Neural cell (in vitro differentiated cells): ENCODE results near the gene RAB1A. TPM values are rescaled to one million over a fixed set of nuclear protein-coding genes. Genes with fewer than 3 reads are reported as not detected.

Source experiments
- H2AFZ ChIP-seq: fragments of 200-600, 300-800 bp; sonication (generic), shearing (Covaris generic); 2 replicates; pipeline ENCODE4 v1.6.0; 2014; ENCODE audit warnings: low read depth, mild to moderate bottlenecking, antibody characterized with exemption, low read length, moderate library complexity
- H3F3A ChIP-seq: fragments of 200-600 bp; shearing (Covaris generic); 2 replicates; pipeline ENCODE4 v1.6.1; 2016; ENCODE audit warnings: mild to moderate bottlenecking, moderate library complexity, mixed read lengths, antibody characterized with exemption, low read length; ENCODE audit not compliant: insufficient read depth, poor library complexity, severe bottlenecking
- H3K27ac ChIP-seq: fragments of 200-600, 300-800 bp; sonication (generic), shearing (Covaris generic); 2 replicates; pipeline ENCODE4 v1.5.1; 2014; ENCODE audit warnings: mild to moderate bottlenecking, low read length, moderate library complexity
- H3K27me3 ChIP-seq: fragments of 300-800, 200-600 bp; sonication (generic), shearing (Covaris generic); 2 replicates; pipeline ENCODE4 v1.6.0; 2014; ENCODE audit warnings: mild to moderate bottlenecking, low read depth, low read length, moderate library complexity; ENCODE audit not compliant: insufficient read depth
- H3K36me3 ChIP-seq: fragments of 300-800, 200-600 bp; sonication (generic), shearing (Covaris generic); 2 replicates; pipeline ENCODE4 v1.5.1; 2014; ENCODE audit warnings: mild to moderate bottlenecking, antibody characterized with exemption, low read length, moderate library complexity; ENCODE audit not compliant: insufficient read depth
- H3K4me2 ChIP-seq: fragments of 300-800, 200-600 bp; sonication (generic), shearing (Covaris generic); 2 replicates; pipeline ENCODE4 v1.6.0; 2014; ENCODE audit warnings: mild to moderate bottlenecking, low read length
- H3K4me3 ChIP-seq: fragments of 300-800, 200-600 bp; sonication (generic), shearing (Covaris generic); 2 replicates; pipeline ENCODE4 v1.5.1; 2014; ENCODE audit warnings: mild to moderate bottlenecking, low read length, moderate library complexity
- H3K79me2 ChIP-seq: fragments of 200-600 bp; shearing (Covaris generic); replicated peaks from 2 replicates; pipeline ENCODE4 v1.6.0; 2014; ENCODE audit warnings: mild to moderate bottlenecking, low read length, moderate library complexity; ENCODE audit not compliant: insufficient read depth
- H3K9ac ChIP-seq: fragments of 300-800, 200-600 bp; sonication (generic), shearing (Covaris generic); 2 replicates; pipeline ENCODE4 v1.6.1; 2016; ENCODE audit warnings: mild to moderate bottlenecking, low read length, mixed read lengths
- H3K9me2 ChIP-seq: fragments of 200-600 bp; shearing (Covaris generic); 2 replicates; pipeline ENCODE4 v1.6.1; 2016; ENCODE audit warnings: mild to moderate bottlenecking, low read length, mixed read lengths; ENCODE audit not compliant: insufficient read depth
- H3K9me3 ChIP-seq: fragments of 200-600, 300-800 bp; sonication (generic), shearing (Covaris generic); 2 replicates; pipeline ENCODE4 v1.6.1; 2016; ENCODE audit warnings: mild to moderate bottlenecking, mixed run types, low read length, moderate library complexity, mixed read lengths
- H4K20me1 ChIP-seq: fragments of 200-600 bp; shearing (Covaris generic); 2 replicates; pipeline ENCODE4 v1.6.1; 2016; ENCODE audit warnings: mild to moderate bottlenecking, mixed run types; ENCODE audit not compliant: insufficient read depth
- EP300 ChIP-seq: fragments of 450-650 bp; conservative IDR thresholded peaks from 2 replicates; pipeline ENCODE4 v1.6.1; 2014; ENCODE audit warnings: antibody characterized with exemption, mild to moderate bottlenecking, moderate library complexity; ENCODE audit not compliant: poor library complexity, severe bottlenecking
- EZH2 ChIP-seq: fragments of 200-600, 300-800 bp; shearing (Covaris generic), sonication (generic); IDR thresholded peaks from 2 replicates; pipeline ENCODE4 v1.6.1; 2014; ENCODE audit warnings: antibody characterized with exemption, low read length, borderline replicate concordance, mild to moderate bottlenecking; ENCODE audit not compliant: insufficient read depth, poor library complexity, severe bottlenecking
- MXI1 ChIP-seq: fragments of 450-650 bp; conservative IDR thresholded peaks from 2 replicates; pipeline ENCODE4 v1.6.1; 2014; ENCODE audit warnings: antibody characterized with exemption, mild to moderate bottlenecking; ENCODE audit not compliant: poor library complexity, severe bottlenecking
- POLR2AphosphoS5 ChIP-seq: IDR thresholded peaks from 2 replicates; pipeline ENCODE4 v1.6.1; 2012
- RAD21 ChIP-seq: fragments of 450-650 bp; conservative IDR thresholded peaks from 2 replicates; pipeline ENCODE4 v1.6.1; 2014; ENCODE audit warnings: antibody characterized with exemption, mild to moderate bottlenecking, moderate library complexity
- SMC3 ChIP-seq: fragments of 450-650 bp; conservative IDR thresholded peaks from 2 replicates; pipeline ENCODE4 v1.6.1; 2014; ENCODE audit warnings: antibody characterized with exemption, mild to moderate bottlenecking, moderate library complexity; ENCODE audit not compliant: poor library complexity
- TAF1 ChIP-seq: IDR thresholded peaks from 2 replicates; pipeline ENCODE4 v1.6.1; 2012; ENCODE audit warnings: low read depth
- polyA plus RNA-seq: library from polyadenylated mRNA; depleted of rRNA; stranded (reverse); fragments of >200 nt; gene quantifications from 2 replicates; pipeline ENCODE4 v1.2.3, GENCODE V29; 2014
- TF ChIP-seq, protein P1 (sequence below): fragments of 450-650 bp; IDR thresholded peaks from 2 replicates; pipeline ENCODE4 v1.5.1; 2014; ENCODE audit warnings: antibody characterized with exemption, mild to moderate bottlenecking, moderate library complexity; ENCODE audit not compliant: poor library complexity, severe bottlenecking
- TF ChIP-seq, protein P2 (sequence below): IDR thresholded peaks from 2 replicates; pipeline ENCODE4 v1.6.1; 2012; ENCODE audit warnings: borderline replicate concordance

RAB1A gene
- polyA plus RNA-seq, 1 donor from 2014 or later, result 240 TPM

DNA sequence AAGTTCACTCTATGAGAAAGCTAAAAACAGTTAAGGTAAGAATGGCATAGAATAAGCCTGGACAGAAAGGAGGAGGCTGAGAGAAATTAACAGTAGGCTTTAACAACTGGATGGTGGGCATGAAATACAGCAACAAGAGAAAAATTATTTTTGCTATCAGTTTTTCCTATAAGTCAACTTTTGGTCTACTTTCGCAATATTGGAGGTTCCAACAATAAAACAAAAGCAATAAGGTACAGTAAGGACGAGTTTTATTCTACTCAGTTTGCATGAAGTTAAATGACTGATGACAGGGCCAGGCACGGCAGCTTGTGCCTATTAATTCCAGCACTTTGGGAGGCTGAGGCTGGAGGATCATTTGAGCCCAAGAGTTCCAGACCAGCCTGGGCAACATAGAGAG lies 17.3 kb downstream of the RAB1A start:
- peaks cover 7% of the 10 kb centered on the region for H4K20me1 ChIP-seq
- no peaks in the 10 kb centered on the region for H3K9me3 ChIP-seq
- H3K9me2 ChIP-seq, result no peaks in the 10 kb centered on the region
- H3K9ac ChIP-seq, result no peak overlapping the region
- TF ChIP-seq MXI1 (no peak), EZH2 (no peak), POLR2AphosphoS5 (no peak), SMC3 (no peak), EP300 (no peak), RAD21 (no peak), TAF1 (no peak)
- TF ChIP-seq, protein P1, sequence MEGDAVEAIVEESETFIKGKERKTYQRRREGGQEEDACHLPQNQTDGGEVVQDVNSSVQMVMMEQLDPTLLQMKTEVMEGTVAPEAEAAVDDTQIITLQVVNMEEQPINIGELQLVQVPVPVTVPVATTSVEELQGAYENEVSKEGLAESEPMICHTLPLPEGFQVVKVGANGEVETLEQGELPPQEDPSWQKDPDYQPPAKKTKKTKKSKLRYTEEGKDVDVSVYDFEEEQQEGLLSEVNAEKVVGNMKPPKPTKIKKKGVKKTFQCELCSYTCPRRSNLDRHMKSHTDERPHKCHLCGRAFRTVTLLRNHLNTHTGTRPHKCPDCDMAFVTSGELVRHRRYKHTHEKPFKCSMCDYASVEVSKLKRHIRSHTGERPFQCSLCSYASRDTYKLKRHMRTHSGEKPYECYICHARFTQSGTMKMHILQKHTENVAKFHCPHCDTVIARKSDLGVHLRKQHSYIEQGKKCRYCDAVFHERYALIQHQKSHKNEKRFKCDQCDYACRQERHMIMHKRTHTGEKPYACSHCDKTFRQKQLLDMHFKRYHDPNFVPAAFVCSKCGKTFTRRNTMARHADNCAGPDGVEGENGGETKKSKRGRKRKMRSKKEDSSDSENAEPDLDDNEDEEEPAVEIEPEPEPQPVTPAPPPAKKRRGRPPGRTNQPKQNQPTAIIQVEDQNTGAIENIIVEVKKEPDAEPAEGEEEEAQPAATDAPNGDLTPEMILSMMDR, result no peak
- TF ChIP-seq, protein P2, sequence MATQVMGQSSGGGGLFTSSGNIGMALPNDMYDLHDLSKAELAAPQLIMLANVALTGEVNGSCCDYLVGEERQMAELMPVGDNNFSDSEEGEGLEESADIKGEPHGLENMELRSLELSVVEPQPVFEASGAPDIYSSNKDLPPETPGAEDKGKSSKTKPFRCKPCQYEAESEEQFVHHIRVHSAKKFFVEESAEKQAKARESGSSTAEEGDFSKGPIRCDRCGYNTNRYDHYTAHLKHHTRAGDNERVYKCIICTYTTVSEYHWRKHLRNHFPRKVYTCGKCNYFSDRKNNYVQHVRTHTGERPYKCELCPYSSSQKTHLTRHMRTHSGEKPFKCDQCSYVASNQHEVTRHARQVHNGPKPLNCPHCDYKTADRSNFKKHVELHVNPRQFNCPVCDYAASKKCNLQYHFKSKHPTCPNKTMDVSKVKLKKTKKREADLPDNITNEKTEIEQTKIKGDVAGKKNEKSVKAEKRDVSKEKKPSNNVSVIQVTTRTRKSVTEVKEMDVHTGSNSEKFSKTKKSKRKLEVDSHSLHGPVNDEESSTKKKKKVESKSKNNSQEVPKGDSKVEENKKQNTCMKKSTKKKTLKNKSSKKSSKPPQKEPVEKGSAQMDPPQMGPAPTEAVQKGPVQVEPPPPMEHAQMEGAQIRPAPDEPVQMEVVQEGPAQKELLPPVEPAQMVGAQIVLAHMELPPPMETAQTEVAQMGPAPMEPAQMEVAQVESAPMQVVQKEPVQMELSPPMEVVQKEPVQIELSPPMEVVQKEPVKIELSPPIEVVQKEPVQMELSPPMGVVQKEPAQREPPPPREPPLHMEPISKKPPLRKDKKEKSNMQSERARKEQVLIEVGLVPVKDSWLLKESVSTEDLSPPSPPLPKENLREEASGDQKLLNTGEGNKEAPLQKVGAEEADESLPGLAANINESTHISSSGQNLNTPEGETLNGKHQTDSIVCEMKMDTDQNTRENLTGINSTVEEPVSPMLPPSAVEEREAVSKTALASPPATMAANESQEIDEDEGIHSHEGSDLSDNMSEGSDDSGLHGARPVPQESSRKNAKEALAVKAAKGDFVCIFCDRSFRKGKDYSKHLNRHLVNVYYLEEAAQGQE, result no peak
- H3K27ac ChIP-seq, result no peak overlapping the region
- H3F3A ChIP-seq, result no peaks in the 10 kb centered on the region
- no peaks in the 10 kb centered on the region for H3K27me3 ChIP-seq
- no peak overlapping the region for H3K4me2 ChIP-seq
- H2AFZ ChIP-seq, result no peak overlapping the region
- H3K4me3 ChIP-seq, result no peak overlapping the region
- H3K36me3 ChIP-seq, result no peaks in the 10 kb centered on the region
- H3K79me2 ChIP-seq, result peaks cover 89% of the 10 kb centered on the region

DNA sequence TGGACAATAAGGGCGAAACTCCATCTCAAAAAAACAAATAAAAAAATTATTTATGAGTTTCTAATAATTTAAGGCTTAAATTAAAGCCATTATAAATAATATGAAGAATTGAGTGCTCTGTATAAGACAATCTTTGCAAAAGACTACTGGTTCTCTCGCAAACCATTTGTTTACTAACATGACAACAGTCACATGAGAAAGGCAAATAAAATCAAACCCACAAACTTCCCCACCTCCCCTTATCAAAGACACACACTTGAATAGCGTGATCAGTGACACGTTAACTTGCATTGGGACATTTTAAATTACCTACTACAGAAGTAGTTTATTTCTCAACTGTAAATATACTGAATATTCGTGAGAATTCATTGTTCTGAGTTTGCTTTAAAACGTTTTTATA lies 21.1 kb downstream of the RAB1A start:
- Histone ChIP-seq H3K4me2 (no peak overlapping the region), H3K4me3 (no peak overlapping the region), H3K9ac (no peak overlapping the region), H2AFZ (no peak overlapping the region), H3K36me3 (no peaks in the 10 kb centered on the region), H3K27ac (no peak overlapping the region), H3K79me2 (peaks cover 83% of the 10 kb centered on the region), H3K9me3 (no peaks in the 10 kb centered on the region), H3K9me2 (no peaks in the 10 kb centered on the region), H3F3A (no peaks in the 10 kb centered on the region), H4K20me1 (peaks cover 5% of the 10 kb centered on the region), H3K27me3 (no peaks in the 10 kb centered on the region)
- TF ChIP-seq MXI1 (no peak), SMC3 (no peak), EP300 (no peak), RAD21 (no peak), TAF1 (no peak), EZH2 (no peak), POLR2AphosphoS5 (no peak)
- TF ChIP-seq, protein P2, result no peak
- TF ChIP-seq, protein P1, result no peak
